Esophagus squamous epithelium (tissue), 4 donors: Measurements from ENCODE around the gene NUPR1.

Source experiments
- CTCF ChIP-seq, 6 experiments: fragments of 450-650 bp in 4 of 6; fragments of 200-600 bp in 2 of 6; sonication (generic) in 2 of 6; IDR thresholded peaks; one replicate each; pipeline ENCODE4 v1.5.1; 2016 to 2019; ENCODE audit warnings: antibody characterized with exemption in 6 of 6, mild to moderate bottlenecking in 4 of 6, moderate library complexity in 4 of 6
- POLR2A ChIP-seq, 4 donors: fragments of 450-650 bp; IDR thresholded peaks; one replicate each; pipeline ENCODE4 v1.6.1; 2017; ENCODE audit warnings: antibody characterized with exemption in 4 of 4, mild to moderate bottlenecking in 4 of 4, moderate library complexity in 3 of 4

DNA sequence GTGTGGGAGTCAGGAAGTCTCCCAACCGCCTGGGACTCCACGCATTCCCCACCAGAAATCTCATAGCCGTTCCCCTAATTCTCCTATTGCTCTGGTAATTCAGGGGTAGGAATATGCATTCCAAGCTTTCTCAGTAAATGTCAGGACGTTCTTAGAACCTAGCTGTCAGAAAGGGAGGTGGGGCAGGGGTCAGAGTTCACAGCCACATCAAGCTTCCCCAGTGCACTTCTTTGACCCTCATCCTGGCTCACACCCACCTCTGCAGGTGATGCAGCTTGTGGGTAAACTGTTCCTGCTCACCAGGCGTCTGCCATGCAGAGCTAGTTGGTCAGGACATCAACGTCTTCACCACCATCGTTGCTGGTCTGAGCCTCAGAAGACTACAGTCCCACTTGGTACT lies 18.1 kb downstream of the NUPR1 start:
- TF ChIP-seq POLR2A (IDR thresholded peaks at IDR 0.05) = no peak
- no peak for TF ChIP-seq CTCF (IDR thresholded peaks at IDR 0.05)
